H9 (cell line): ENCODE data around the gene ARPC5. TPM values are rescaled to one million over a fixed set of nuclear protein-coding genes. Genes with fewer than 3 reads are reported as not detected.

Source experiments
- DNase-seq: peaks from one replicate; pipeline ENCODE4 v3.0.0-alpha.2; 2017
- H2AFZ ChIP-seq: one replicate; pipeline ENCODE4 v1.6.1; 2013; ENCODE audit warnings: mild to moderate bottlenecking, low read length, control low read depth, moderate library complexity
- H2AK5ac ChIP-seq: 2 replicates; pipeline ENCODE4 v1.6.1; 2013; ENCODE audit warnings: low read length, control low read depth, mixed read lengths; ENCODE audit not compliant: insufficient read length
- H2BK120ac ChIP-seq: one replicate; pipeline ENCODE4 v1.6.1; 2013; ENCODE audit warnings: low read depth, mild to moderate bottlenecking, low read length, control low read depth, inconsistent platforms; ENCODE audit not compliant: poor library complexity, severe bottlenecking
- H2BK12ac ChIP-seq: 2 replicates; pipeline ENCODE4 v1.6.1; 2013; ENCODE audit warnings: low read length, control low read depth, mixed read lengths, low read depth; ENCODE audit not compliant: insufficient read length
- H2BK15ac ChIP-seq: 2 replicates; pipeline ENCODE4 v1.6.1; 2013; ENCODE audit warnings: low read depth, low read length, control low read depth
- H2BK20ac ChIP-seq: one replicate; pipeline ENCODE4 v1.6.1; 2013; ENCODE audit warnings: low read depth, mild to moderate bottlenecking, low read length, control low read depth, inconsistent platforms; ENCODE audit not compliant: poor library complexity, severe bottlenecking
- H2BK5ac ChIP-seq: 2 replicates; pipeline ENCODE4 v1.6.1; 2013; ENCODE audit warnings: low read length, control low read depth, mixed read lengths; ENCODE audit not compliant: insufficient read length
- H3K14ac ChIP-seq: 2 replicates; pipeline ENCODE4 v1.6.1; 2013; ENCODE audit warnings: low read length, control low read depth; ENCODE audit not compliant: insufficient read depth
- H3K18ac ChIP-seq: 2 replicates; pipeline ENCODE4 v1.6.1; 2013; ENCODE audit warnings: low read depth, mild to moderate bottlenecking, mixed read lengths, low read length, control low read depth; ENCODE audit not compliant: insufficient read length
- H3K23ac ChIP-seq: 2 replicates; pipeline ENCODE4 v1.6.1; 2013; ENCODE audit warnings: low read length, control low read depth, mixed read lengths, low read depth; ENCODE audit not compliant: insufficient read length
- H3K23me2 ChIP-seq: 2 replicates; pipeline ENCODE4 v1.6.1; 2013; ENCODE audit warnings: low read depth, mild to moderate bottlenecking, mixed read lengths, low read length, control low read depth; ENCODE audit not compliant: insufficient read length, poor library complexity, severe bottlenecking
- H3K27ac ChIP-seq: 2 replicates; pipeline ENCODE4 v1.5.1; 2013; ENCODE audit warnings: low read length, control low read depth, mixed read lengths, low read depth; ENCODE audit not compliant: insufficient read length
- H3K27me3 ChIP-seq: 2 replicates; pipeline ENCODE4 v1.6.1; 2013; ENCODE audit warnings: low read length, control low read depth, inconsistent platforms; ENCODE audit not compliant: insufficient read depth
- H3K4ac ChIP-seq: 2 replicates; pipeline ENCODE4 v1.6.1; 2013; ENCODE audit warnings: low read depth, mild to moderate bottlenecking, control low read depth, inconsistent platforms, low read length, moderate library complexity
- H3K4me1 ChIP-seq: 2 replicates; pipeline ENCODE4 v1.6.1; 2013; ENCODE audit warnings: low read length, control low read depth, inconsistent platforms; ENCODE audit not compliant: insufficient read depth
- H3K4me2 ChIP-seq: 2 replicates; pipeline ENCODE4 v1.6.1; 2013; ENCODE audit warnings: low read length, control low read depth, mixed read lengths; ENCODE audit not compliant: insufficient read length, insufficient read depth
- H3K56ac ChIP-seq: 2 replicates; pipeline ENCODE4 v1.6.1; 2013; ENCODE audit warnings: low read depth, mild to moderate bottlenecking, mixed read lengths, low read length, control low read depth; ENCODE audit not compliant: insufficient read length
- H3K79me1 ChIP-seq: 2 replicates; pipeline ENCODE4 v1.6.1; 2013; ENCODE audit warnings: low read depth, mild to moderate bottlenecking, moderate library complexity, low read length, control low read depth, inconsistent platforms; ENCODE audit not compliant: insufficient read depth, poor library complexity, severe bottlenecking
- H3K79me2 ChIP-seq: 2 replicates; pipeline ENCODE4 v1.6.1; 2013; ENCODE audit warnings: low read length, control low read depth, inconsistent platforms; ENCODE audit not compliant: insufficient read depth
- H3K9ac ChIP-seq: 2 replicates; pipeline ENCODE4 v1.6.1; 2013; ENCODE audit warnings: low read length, control low read depth, mixed read lengths; ENCODE audit not compliant: insufficient read length; ENCODE audit errors: extremely low read depth
- H3K9me3 ChIP-seq: one replicate; pipeline ENCODE4 v1.6.1; 2013; ENCODE audit warnings: low read depth, low read length, inconsistent platforms; ENCODE audit not compliant: control insufficient read depth
- H3T11ph ChIP-seq: one replicate; pipeline ENCODE4 v1.6.1; 2013; ENCODE audit warnings: mild to moderate bottlenecking, low read length, control low read depth, inconsistent platforms
- H4K20me1 ChIP-seq: one replicate; pipeline ENCODE4 v1.6.1; 2013; ENCODE audit not compliant: control insufficient read depth, insufficient read length, insufficient read depth
- H4K5ac ChIP-seq: 2 replicates; pipeline ENCODE4 v1.6.1; 2013; ENCODE audit warnings: low read depth, mild to moderate bottlenecking, mixed read lengths, low read length, control low read depth; ENCODE audit not compliant: insufficient read length
- H4K8ac ChIP-seq: replicated peaks from 2 replicates; pipeline ENCODE4 v1.6.1; 2013; ENCODE audit warnings: low read length, control low read depth, mixed read lengths, low read depth; ENCODE audit not compliant: insufficient read length
- H4K91ac ChIP-seq: 2 replicates; pipeline ENCODE4 v1.6.1; 2013; ENCODE audit warnings: low read depth, mild to moderate bottlenecking, moderate library complexity, mixed read lengths, low read length, control low read depth; ENCODE audit not compliant: insufficient read length
- H3K27ac Mint-ChIP-seq, 3 experiments: 2 replicates in 2 of 3; 3 replicates in 1 of 3; pipeline ENCODE4 v1.8.0; 2020 to 2021; ENCODE audit warnings: mixed read lengths in 3 of 3, mild to moderate bottlenecking in 1 of 3, moderate library complexity in 1 of 3
- H3K27me3 Mint-ChIP-seq: 2 replicates; pipeline ENCODE4 v1.8.0; 2021; ENCODE audit warnings: low read depth, mild to moderate bottlenecking, moderate library complexity, mixed read lengths
- H3K36me3 Mint-ChIP-seq, 3 experiments: 2 replicates in 2 of 3; 3 replicates in 1 of 3; pipeline ENCODE4 v1.8.0; 2020 to 2021; ENCODE audit warnings: low read depth in 3 of 3, mixed read lengths in 3 of 3; ENCODE audit not compliant: insufficient read depth in 1 of 3
- H3K4me1 Mint-ChIP-seq, 2 experiments: 2 replicates each; pipeline ENCODE4 v1.8.0; 2020; ENCODE audit warnings: mixed read lengths in 2 of 2
- H3K4me3 Mint-ChIP-seq, 2 experiments: 2 replicates in 1 of 2; 3 replicates in 1 of 2; pipeline ENCODE4 v1.8.0; 2020 to 2021; ENCODE audit warnings: mild to moderate bottlenecking in 2 of 2, mixed read lengths in 2 of 2, moderate library complexity in 1 of 2
- H3K9me3 Mint-ChIP-seq, 2 experiments: 2 replicates in 1 of 2; 3 replicates in 1 of 2; pipeline ENCODE4 v1.8.0; 2020; ENCODE audit warnings: mild to moderate bottlenecking in 2 of 2, mixed read lengths in 2 of 2, moderate library complexity in 1 of 2
- WGBS: extraction: QIAGEN DNeasy Blood & Tissue Kit; methylation state at CpG from one replicate; pipeline ENCODE4 v1.1.7; 2013; ENCODE audit warnings: missing lambda C conversion rate, low lambda C conversion rate, mixed read lengths; ENCODE audit not compliant: insufficient read length; ENCODE audit errors: extremely low coverage; 5-methylcytosine and 5-hydroxymethylcytosine counted together
- total RNA-seq: library from RNA; stranded (reverse); gene quantifications from 2 replicates; pipeline ENCODE4 v1.2.1, GENCODE V29; 2021
- TF ChIP-seq, protein P1 (sequence below): fragments of 200-600 bp; sonication (generic); conservative IDR thresholded peaks from 3 replicates; pipeline ENCODE4 v1.8.0; 2021; ENCODE audit warnings: antibody characterized with exemption, mild to moderate bottlenecking

The ARPC5 gene
- total RNA-seq, 1 experiment from 2014 or later: 67.7 TPM

- Histone ChIP-seq H3K9ac (no peak overlapping the region), H3K4me1 (no peaks in the 10 kb centered on the region), H2AK5ac (no peak overlapping the region), H2BK5ac (no peak overlapping the region), H2AFZ (no peak overlapping the region), H3K23ac (no peak overlapping the region), H3K79me2 (no peaks in the 10 kb centered on the region), H3T11ph (no peak overlapping the region), H3K4ac (no peak overlapping the region), H3K27ac (no peak overlapping the region), H4K20me1 (no peaks in the 10 kb centered on the region), H3K14ac (no peak overlapping the region), H3K27me3 (no peaks in the 10 kb centered on the region), H4K8ac (no peak overlapping the region), H4K5ac (no peak overlapping the region), H3K18ac (no peak overlapping the region), H3K23me2 (no peaks in the 10 kb centered on the region), H2BK15ac (no peak overlapping the region), H4K91ac (no peak overlapping the region), H2BK20ac (no peak overlapping the region), H2BK12ac (no peak overlapping the region), H3K79me1 (no peaks in the 10 kb centered on the region), H3K56ac (no peak overlapping the region), H3K9me3 (no peaks in the 10 kb centered on the region), H2BK120ac (no peak overlapping the region), H3K4me2 (no peak overlapping the region)
- Mint-ChIP-seq H3K4me3 (no peak overlapping the region), H3K4me1 (no peaks in the 10 kb centered on the region), H3K27ac (no peak overlapping the region; a peak in 1 of 7 replicates), H3K27me3 (no peaks in the 10 kb centered on the region; the same call in 1 of the 2 replicates), H3K36me3 (no peaks in the 10 kb centered on the region; a peak in 1 of 7 replicates), H3K9me3 (no peaks in the 10 kb centered on the region; a peak in 1 of 5 replicates)
- WGBS: no CpG with 5 or more reads among the region's 4 CpGs
- DNase-seq: no peak
- TF ChIP-seq, protein P1, sequence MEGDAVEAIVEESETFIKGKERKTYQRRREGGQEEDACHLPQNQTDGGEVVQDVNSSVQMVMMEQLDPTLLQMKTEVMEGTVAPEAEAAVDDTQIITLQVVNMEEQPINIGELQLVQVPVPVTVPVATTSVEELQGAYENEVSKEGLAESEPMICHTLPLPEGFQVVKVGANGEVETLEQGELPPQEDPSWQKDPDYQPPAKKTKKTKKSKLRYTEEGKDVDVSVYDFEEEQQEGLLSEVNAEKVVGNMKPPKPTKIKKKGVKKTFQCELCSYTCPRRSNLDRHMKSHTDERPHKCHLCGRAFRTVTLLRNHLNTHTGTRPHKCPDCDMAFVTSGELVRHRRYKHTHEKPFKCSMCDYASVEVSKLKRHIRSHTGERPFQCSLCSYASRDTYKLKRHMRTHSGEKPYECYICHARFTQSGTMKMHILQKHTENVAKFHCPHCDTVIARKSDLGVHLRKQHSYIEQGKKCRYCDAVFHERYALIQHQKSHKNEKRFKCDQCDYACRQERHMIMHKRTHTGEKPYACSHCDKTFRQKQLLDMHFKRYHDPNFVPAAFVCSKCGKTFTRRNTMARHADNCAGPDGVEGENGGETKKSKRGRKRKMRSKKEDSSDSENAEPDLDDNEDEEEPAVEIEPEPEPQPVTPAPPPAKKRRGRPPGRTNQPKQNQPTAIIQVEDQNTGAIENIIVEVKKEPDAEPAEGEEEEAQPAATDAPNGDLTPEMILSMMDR: no peak
Measured at GRCh38 chr1:183571678-183572268, 63.8 kb downstream of the ARPC5 start.

Other genes starting within 250 kb of the ARPC5 start
- gene NMNAT2, start 217.4 kb downstream of the ARPC5 start, total RNA-seq: 11.4 and 11.5 TPM in 2 replicates
- 77.0 and 80.6 TPM in 2 replicates for gene SMG7, start 163.3 kb downstream of the ARPC5 start, total RNA-seq
- not detected in 2 replicates for gene NCF2, start 45.3 kb downstream of the ARPC5 start, total RNA-seq
- gene APOBEC4, start 17.5 kb upstream of the ARPC5 start, total RNA-seq: not detected in 2 replicates
- gene RGL1, start 169.3 kb upstream of the ARPC5 start, total RNA-seq: 1.4 TPM in 2 replicates